Left lung (tissue), 10 donors: Measurements from ENCODE around the gene RASGRP3. TPM values are rescaled to one million over a fixed set of nuclear protein-coding genes. Genes with fewer than 3 reads are reported as not detected.

Experiments used
- ATAC-seq: fragments of 200-7000 bp; cut with Tn5 transposase; one replicate; pipeline ENCODE4 v1.9.1; 2020; ENCODE audit warnings: moderate library complexity
- DNase-seq, 4 donors: peaks; one replicate each; pipeline ENCODE4 v3.0.0-alpha.2; 2013 to 2020
- H3K27ac ChIP-seq, 2 donors: fragments of 200-600 bp; sonication (generic) in 1 of 2; one replicate each; pipeline versions ENCODE4 v1.5.0 to v1.8.0; 2020 to 2021
- H3K27me3 ChIP-seq, 2 donors: fragments of 200-600 bp; sonication (generic) in 1 of 2; one replicate each; pipeline versions ENCODE4 v1.5.0 to v1.8.0; 2020 to 2021
- H3K36me3 ChIP-seq, 2 donors: fragments of 200-600 bp; sonication (generic) in 1 of 2; one replicate each; pipeline versions ENCODE4 v1.5.0 to v1.8.0; 2020 to 2021
- H3K4me1 ChIP-seq, 2 donors: fragments of 200-600 bp; one replicate each; pipeline ENCODE4 v1.8.0; 2021
- H3K4me3 ChIP-seq, 2 donors: fragments of 200-600 bp; sonication (generic) in 1 of 2; one replicate each; pipeline versions ENCODE4 v1.5.0 to v1.8.0; 2020 to 2021; ENCODE audit warnings: mild to moderate bottlenecking in 1 of 2
- H3K9me3 ChIP-seq, 2 donors: fragments of 200-600 bp; sonication (generic) in 1 of 2; one replicate each; pipeline versions ENCODE4 v1.5.0 to v1.8.0; 2020 to 2021
- CTCF ChIP-seq, 2 donors: fragments of 200-600 bp; sonication (generic) in 1 of 2; IDR thresholded peaks; one replicate each; pipeline versions ENCODE4 v1.5.0 to v1.8.0; 2021; ENCODE audit warnings: antibody characterized with exemption in 2 of 2
- intact Hi-C, 2 donors: fragments of 100-400 bp; cut with DNase I; formaldehyde crosslinking; loops; one replicate each; pipeline versions ENCODE4 v1.11.2 to v1.14.2; 2022
- polyA plus RNA-seq, 6 donors: library from polyadenylated mRNA; unstranded; fragments of 120-200 nt; gene quantifications; one replicate each; pipeline ENCODE4 v1.2.1, GENCODE V29; 2013; ENCODE audit not compliant: insufficient read length in 6 of 6
- total RNA-seq, 2 donors: library from RNA; stranded (reverse); fragmentation: NEBNext Ultra II Directional; extraction: Animal tissue kit (Norgen Biotek cat#: 25700); gene quantifications; one replicate each; pipeline ENCODE4 v1.2.1, GENCODE V29; 2021
- donor health status: DM: no; HTN: yes; CAD: no.
- donor health status: DM: no; HTN: no; CAD: no.

Gene RASGRP3
- total and polyA plus RNA-seq, 8 donors: 20.3 to 48.7 (median 36.8) TPM

DNA sequence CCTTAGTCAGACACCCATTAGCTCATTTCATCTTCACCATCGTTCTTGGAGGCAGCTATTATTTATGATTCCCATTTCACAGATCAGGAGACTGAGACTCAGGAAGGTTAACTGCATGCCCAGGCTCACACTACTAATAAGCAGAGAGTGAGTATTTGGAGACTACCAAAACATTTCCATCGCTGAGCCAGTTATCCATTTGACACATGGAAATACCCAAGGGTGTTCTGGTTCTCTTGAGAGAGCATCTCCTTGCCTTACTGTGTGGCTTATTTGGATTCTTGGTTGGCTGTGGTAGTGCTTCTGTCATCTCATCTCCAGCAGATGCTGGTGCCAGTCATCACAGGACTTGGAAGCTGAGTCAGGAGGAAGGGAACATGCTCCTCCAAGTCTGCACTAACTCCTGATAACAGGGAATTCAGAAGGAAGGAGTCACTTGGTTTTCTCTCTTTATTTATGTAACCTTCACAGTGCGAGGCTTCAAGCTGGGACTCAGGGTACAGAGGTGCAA lies 55.2 kb downstream of the RASGRP3 start:
- intact Hi-C loops: no loop called here
- no peak overlapping the region for H3K27ac ChIP-seq
- ATAC-seq: no peak

GRCh38 chr2:33532146-33532545 lies 55.7 kb downstream of the RASGRP3 start:
- Histone ChIP-seq H3K4me3 (no peak overlapping the region), H3K9me3 (no peaks in the 10 kb centered on the region), H3K27me3 (no peaks in the 10 kb centered on the region), H3K27ac (no peak overlapping the region), H3K4me1 (peaks cover 0 to 7% of the 10 kb centered on the region in 2 donors), H3K36me3 (peaks cover 0 to 12% of the 10 kb centered on the region in 2 donors)
- intact Hi-C loops: no loop called here
- DNase-seq (no peak), ATAC-seq (no peak)
- TF ChIP-seq CTCF (IDR thresholded peaks at IDR 0.05): no peak

More for the DNA sequence above, 55.2 kb downstream of the RASGRP3 start:
- no peaks in the 10 kb centered on the region for H3K27me3 ChIP-seq
- no peaks in the 10 kb centered on the region for H3K9me3 ChIP-seq
- H3K4me3 ChIP-seq: no peak overlapping the region
- DNase-seq: no peak
- H3K36me3 ChIP-seq: peaks cover 0 to 17% of the 10 kb centered on the region in 2 donors
- H3K4me1 ChIP-seq: peaks cover 0 to 7% of the 10 kb centered on the region in 2 donors
- TF ChIP-seq CTCF (IDR thresholded peaks at IDR 0.05): no peak

- Histone ChIP-seq H3K4me3 (no peak overlapping the region), H3K9me3 (no peaks in the 10 kb centered on the region), H3K4me1 (peaks cover 0 to 7% of the 10 kb centered on the region in 2 donors), H3K27me3 (no peaks in the 10 kb centered on the region), H3K27ac (no peak overlapping the region), H3K36me3 (peaks cover 0 to 4% of the 10 kb centered on the region in 2 donors)
- no peak for DNase-seq
- intact Hi-C loops: no loop called here
- no peak for TF ChIP-seq CTCF (IDR thresholded peaks at IDR 0.05)
- ATAC-seq: no peak
Observed at GRCh38 chr2:33532966-33533365, 56.5 kb downstream of the RASGRP3 start.

DNA sequence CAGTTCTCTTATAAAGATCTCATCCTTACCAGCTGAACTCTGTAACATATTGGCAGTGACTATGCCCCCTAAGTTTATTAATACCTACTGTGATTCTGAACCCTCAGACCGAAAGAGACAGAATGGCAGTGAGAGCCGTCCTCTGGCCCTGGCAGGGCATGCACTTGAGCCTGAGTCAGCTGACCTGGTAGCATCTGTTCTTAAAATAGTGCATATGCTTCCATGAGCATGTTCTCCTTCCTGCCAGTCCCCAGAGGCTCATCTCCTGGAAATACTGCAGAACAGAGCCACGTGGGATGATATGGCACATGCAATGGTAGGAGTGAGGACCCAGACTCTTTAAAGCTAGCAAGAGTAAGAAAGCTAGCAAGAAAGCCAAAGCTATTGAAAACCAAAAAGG lies 59.0 kb downstream of the RASGRP3 start:
- intact Hi-C loops: no loop called here
- ATAC-seq (no peak), DNase-seq (no peak)
- TF ChIP-seq CTCF (IDR thresholded peaks at IDR 0.05): no peak
- Histone ChIP-seq H3K4me1 (peaks cover 0 to 7% of the 10 kb centered on the region in 2 donors), H3K4me3 (no peak overlapping the region), H3K27ac (no peak overlapping the region), H3K36me3 (no peaks in the 10 kb centered on the region), H3K27me3 (no peaks in the 10 kb centered on the region), H3K9me3 (no peaks in the 10 kb centered on the region)

DNA sequence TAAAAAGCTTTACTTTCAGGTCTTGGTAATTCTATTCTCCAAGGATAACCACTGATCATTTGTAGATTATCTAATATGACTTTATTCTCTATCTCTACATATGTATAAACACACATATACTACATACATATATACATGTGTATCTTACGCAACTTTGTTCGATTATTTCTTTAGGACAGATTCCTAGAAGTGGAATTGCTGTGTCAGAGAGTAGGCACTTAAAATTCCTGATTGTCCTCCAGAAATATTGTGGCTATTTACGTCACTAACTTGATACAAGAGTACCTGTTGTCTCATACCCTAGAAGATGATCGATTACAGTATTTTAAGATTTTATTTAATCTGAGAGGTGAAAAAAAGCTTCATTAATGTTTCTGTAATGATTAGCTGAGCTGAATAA lies 64.8 kb downstream of the RASGRP3 start:
- DNase-seq (no peak), ATAC-seq (no peak)
- TF ChIP-seq CTCF (IDR thresholded peaks at IDR 0.05): no peak
- Histone ChIP-seq H3K4me3 (no peak overlapping the region), H3K36me3 (no peaks in the 10 kb centered on the region), H3K27ac (no peak overlapping the region), H3K9me3 (no peaks in the 10 kb centered on the region), H3K4me1 (no peaks in the 10 kb centered on the region), H3K27me3 (no peaks in the 10 kb centered on the region)
- intact Hi-C loops: no loop called here
